ENCODE results near the gene TUBA4B. TPM values are rescaled to one million over a fixed set of nuclear protein-coding genes. Genes with fewer than 3 reads are reported as not detected.

Gene TUBA4B
- total RNA-seq, 1 donor from 2014 or later, result not detected

- Histone ChIP-seq H3K9me3 (ENCODE audit: control insufficient read depth in 3 of 3, low read length in 3 of 3) (no peaks in the 10 kb centered on the region), H3K4me3 (ENCODE audit: low read length in 3 of 3) (peak overlapping the region in 1 of 3 donors; percentile 2), H3K9ac (ENCODE audit: low read depth in 1 of 3, low read length in 3 of 3) (peak overlapping the region in 1 of 3 donors; percentile 51), H3K36me3 (ENCODE audit: control insufficient read depth in 3 of 3, insufficient read depth in 3 of 3, low read length in 3 of 3) (peaks cover 40 to 48% (median 46%) of the 10 kb centered on the region in 3 donors), H3K27ac (ENCODE audit: low read depth, low read length) (peak overlapping the region; percentile 34), H3K4me1 (ENCODE audit: control insufficient read depth in 3 of 3, insufficient read depth in 3 of 3, low read length in 3 of 3) (peaks cover 72 to 86% (median 75%) of the 10 kb centered on the region in 3 donors), H3K27me3 (ENCODE audit: control insufficient read depth in 3 of 3, insufficient read depth in 3 of 3, low read length in 3 of 3) (no peaks in the 10 kb centered on the region)
These were observed 5.1 kb upstream of the TUBA4B start for GRCh38 chr2:219247678-219248642.

GRCh38 chr2:219248845-219249202 is 4.2 kb upstream of the TUBA4B start:
- Histone ChIP-seq H3K9ac (ENCODE audit: low read depth in 1 of 3, low read length in 3 of 3) (peak overlapping the region; percentile 44 to 96 (median 63)), H3K27me3 (ENCODE audit: control insufficient read depth in 3 of 3, insufficient read depth in 3 of 3, low read length in 3 of 3) (no peaks in the 10 kb centered on the region), H3K36me3 (ENCODE audit: control insufficient read depth in 3 of 3, insufficient read depth in 3 of 3, low read length in 3 of 3) (peaks cover 40 to 48% (median 46%) of the 10 kb centered on the region in 3 donors), H3K4me1 (ENCODE audit: control insufficient read depth in 3 of 3, insufficient read depth in 3 of 3, low read length in 3 of 3) (peaks cover 72 to 95% (median 77%) of the 10 kb centered on the region in 3 donors), H3K9me3 (ENCODE audit: control insufficient read depth in 3 of 3, low read length in 3 of 3) (no peaks in the 10 kb centered on the region), H3K4me3 (ENCODE audit: low read length in 3 of 3) (peak overlapping the region; percentile 17 to 92 (median 91)), H3K27ac (ENCODE audit: low read depth, low read length) (peak overlapping the region; percentile 71)

DNA sequence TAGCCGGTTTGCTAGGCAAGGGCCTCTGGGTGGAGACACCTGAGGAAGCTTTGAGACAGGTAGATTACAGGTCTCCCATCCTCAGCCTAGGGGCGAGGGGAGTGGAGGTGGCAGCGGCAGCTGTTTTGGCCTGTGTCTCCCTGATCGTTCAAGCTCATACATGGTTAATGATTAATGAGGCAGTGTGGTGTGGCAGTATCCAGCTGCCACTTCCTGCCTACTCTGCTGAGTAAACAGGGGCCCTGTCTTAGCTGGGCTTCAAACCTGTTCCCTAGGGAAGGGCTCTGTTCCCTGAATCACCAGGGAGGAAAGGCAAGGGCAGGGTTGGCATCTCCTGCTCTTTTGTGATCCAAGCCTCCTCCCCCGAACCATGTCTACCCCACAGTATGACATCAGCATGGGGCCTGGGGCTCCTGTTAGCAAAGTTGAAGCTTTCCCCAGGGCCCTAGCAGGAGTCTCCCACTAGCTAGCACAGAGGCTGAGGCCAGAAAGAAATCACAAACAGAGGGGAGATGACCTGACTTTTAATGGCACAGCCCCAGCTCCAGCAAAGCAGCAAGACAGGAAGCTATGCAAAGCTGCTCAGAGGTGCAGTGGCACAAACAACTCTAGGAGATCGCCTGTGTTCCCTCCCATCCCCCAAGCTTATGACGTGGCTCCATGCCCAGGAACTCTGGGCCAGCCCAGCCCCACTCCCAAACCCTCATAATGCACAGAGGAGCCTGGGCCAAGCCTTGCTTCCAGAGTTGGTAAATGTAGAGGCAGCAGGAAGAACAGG is 3.7 kb upstream of the TUBA4B start:
- Histone ChIP-seq H3K27ac (ENCODE audit: low read depth, low read length) (peak overlapping the region; percentile 71), H3K4me1 (ENCODE audit: control insufficient read depth in 3 of 3, insufficient read depth in 3 of 3, low read length in 3 of 3) (peaks cover 77 to 99% (median 81%) of the 10 kb centered on the region in 3 donors), H3K27me3 (ENCODE audit: control insufficient read depth in 3 of 3, insufficient read depth in 3 of 3, low read length in 3 of 3) (peaks cover 0 to 2% (median 0%) of the 10 kb centered on the region in 3 donors), H3K36me3 (ENCODE audit: control insufficient read depth in 3 of 3, insufficient read depth in 3 of 3, low read length in 3 of 3) (peaks cover 40 to 48% (median 46%) of the 10 kb centered on the region in 3 donors), H3K9me3 (ENCODE audit: control insufficient read depth in 3 of 3, low read length in 3 of 3) (no peaks in the 10 kb centered on the region), H3K9ac (ENCODE audit: low read depth in 1 of 3, low read length in 3 of 3) (peak overlapping the region; percentile 44 to 96 (median 63)), H3K4me3 (ENCODE audit: low read length in 3 of 3) (peak overlapping the region; percentile 17 to 92 (median 91))

GRCh38 chr2:219250049-219250781 is 2.8 kb upstream of the TUBA4B start:
- Histone ChIP-seq H3K27me3 (ENCODE audit: control insufficient read depth in 3 of 3, insufficient read depth in 3 of 3, low read length in 3 of 3) (peaks cover 0 to 4% (median 4%) of the 10 kb centered on the region in 3 donors), H3K4me1 (ENCODE audit: control insufficient read depth in 3 of 3, insufficient read depth in 3 of 3, low read length in 3 of 3) (peaks cover 74 to 97% (median 78%) of the 10 kb centered on the region in 3 donors), H3K9me3 (ENCODE audit: control insufficient read depth in 3 of 3, low read length in 3 of 3) (no peaks in the 10 kb centered on the region), H3K27ac (ENCODE audit: low read depth, low read length) (peak overlapping the region; percentile 71), H3K9ac (ENCODE audit: low read depth in 1 of 3, low read length in 3 of 3) (peak overlapping the region; percentile 44 to 96 (median 63)), H3K36me3 (ENCODE audit: control insufficient read depth in 3 of 3, insufficient read depth in 3 of 3, low read length in 3 of 3) (peaks cover 40 to 48% (median 46%) of the 10 kb centered on the region in 3 donors), H3K4me3 (ENCODE audit: low read length in 3 of 3) (peak overlapping the region; percentile 17 to 92 (median 91))

DNA sequence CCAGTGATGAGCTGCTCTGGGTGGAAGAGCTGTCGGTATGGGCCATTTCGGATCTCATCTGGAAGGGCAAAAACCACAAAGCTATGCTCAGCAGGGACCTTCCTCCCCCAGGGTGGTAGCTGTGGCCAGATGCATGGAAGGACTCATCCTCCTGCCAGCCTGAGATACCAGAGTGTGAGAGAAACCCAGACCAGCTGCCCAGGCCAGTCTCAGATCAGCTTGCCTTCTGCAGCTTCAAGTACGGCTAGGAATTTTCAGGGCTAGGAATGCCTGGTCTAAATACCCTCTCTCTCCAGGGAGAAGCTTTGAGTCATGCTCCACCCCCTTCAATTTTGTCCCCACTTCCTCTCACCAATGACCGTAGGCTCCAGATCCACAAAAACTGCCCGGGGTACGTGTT is 1.4 kb upstream of the TUBA4B start:
- no peaks in the 10 kb centered on the region for H3K9me3 ChIP-seq (ENCODE audit: control insufficient read depth in 3 of 3, low read length in 3 of 3)
- peaks cover 40 to 48% (median 46%) of the 10 kb centered on the region in 3 donors for H3K36me3 ChIP-seq (ENCODE audit: control insufficient read depth in 3 of 3, insufficient read depth in 3 of 3, low read length in 3 of 3)
- peak overlapping the region; percentile 83 to 92 (median 91) for H3K4me3 ChIP-seq (ENCODE audit: low read length in 3 of 3)
- peak overlapping the region; percentile 96 for H3K27ac ChIP-seq (ENCODE audit: low read depth, low read length)
- peak overlapping the region; percentile 64 to 96 (median 79) for H3K9ac ChIP-seq (ENCODE audit: low read depth in 1 of 3, low read length in 3 of 3)
- peaks cover 0 to 4% (median 4%) of the 10 kb centered on the region in 3 donors for H3K27me3 ChIP-seq (ENCODE audit: control insufficient read depth in 3 of 3, insufficient read depth in 3 of 3, low read length in 3 of 3)
- peaks cover 65 to 84% (median 70%) of the 10 kb centered on the region in 3 donors for H3K4me1 ChIP-seq (ENCODE audit: control insufficient read depth in 3 of 3, insufficient read depth in 3 of 3, low read length in 3 of 3)

GRCh38 chr2:219252084-219252483 is 959 bp upstream of the TUBA4B start:
- Histone ChIP-seq H3K9ac (ENCODE audit: low read depth in 1 of 3, low read length in 3 of 3) (peak overlapping the region; percentile 79 to 96 (median 84)), H3K27ac (ENCODE audit: low read depth, low read length) (peak overlapping the region; percentile 96), H3K9me3 (ENCODE audit: control insufficient read depth in 3 of 3, low read length in 3 of 3) (no peaks in the 10 kb centered on the region), H3K27me3 (ENCODE audit: control insufficient read depth in 3 of 3, insufficient read depth in 3 of 3, low read length in 3 of 3) (peaks cover 0 to 4% (median 4%) of the 10 kb centered on the region in 3 donors), H3K36me3 (ENCODE audit: control insufficient read depth in 3 of 3, insufficient read depth in 3 of 3, low read length in 3 of 3) (peaks cover 40 to 48% (median 46%) of the 10 kb centered on the region in 3 donors), H3K4me3 (ENCODE audit: low read length in 3 of 3) (peak overlapping the region; percentile 83 to 92 (median 91)), H3K4me1 (ENCODE audit: control insufficient read depth in 3 of 3, insufficient read depth in 3 of 3, low read length in 3 of 3) (peaks cover 65 to 79% (median 66%) of the 10 kb centered on the region in 3 donors)

DNA sequence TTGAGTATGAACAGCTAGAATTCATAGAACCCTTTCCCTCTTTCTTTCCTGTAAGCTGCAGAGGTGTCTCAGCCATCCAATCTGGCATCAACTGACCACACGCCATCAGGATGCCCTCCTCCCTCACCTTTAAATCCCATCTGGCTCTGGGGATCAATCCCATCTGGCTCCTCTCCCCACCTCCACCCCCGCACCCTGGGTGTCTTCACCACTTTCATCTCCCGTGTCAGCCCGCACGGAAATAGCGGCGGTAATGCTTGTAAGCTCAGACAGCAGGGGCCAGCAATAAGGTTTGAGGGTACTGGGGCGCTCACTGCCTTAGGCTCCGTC is 508 bp upstream of the TUBA4B start:
- Histone ChIP-seq H3K27ac (ENCODE audit: low read depth, low read length) (peak overlapping the region; percentile 96), H3K36me3 (ENCODE audit: control insufficient read depth in 3 of 3, insufficient read depth in 3 of 3, low read length in 3 of 3) (peaks cover 39 to 45% (median 44%) of the 10 kb centered on the region in 3 donors), H3K9ac (ENCODE audit: low read depth in 1 of 3, low read length in 3 of 3) (peak overlapping the region; percentile 79 to 96 (median 84)), H3K9me3 (ENCODE audit: control insufficient read depth in 3 of 3, low read length in 3 of 3) (no peaks in the 10 kb centered on the region), H3K27me3 (ENCODE audit: control insufficient read depth in 3 of 3, insufficient read depth in 3 of 3, low read length in 3 of 3) (peaks cover 0 to 4% (median 4%) of the 10 kb centered on the region in 3 donors), H3K4me3 (ENCODE audit: low read length in 3 of 3) (peak overlapping the region; percentile 83 to 92 (median 91)), H3K4me1 (ENCODE audit: control insufficient read depth in 3 of 3, insufficient read depth in 3 of 3, low read length in 3 of 3) (peaks cover 60 to 75% (median 61%) of the 10 kb centered on the region in 3 donors)

GRCh38 chr2:219253753-219254589 is 928 bp downstream of the TUBA4B start, which contains the start of gene TUBA4A:
Gene TUBA4A, minus strand, starts transcription at chr2:219253918. Its CDS starts 60 bp downstream, at chr2:219253858.
- H3K4me3 ChIP-seq (ENCODE audit: low read length in 3 of 3), result peak within 1 kb of the TSS; percentile 83 to 92 (median 91)
- peak within 1 kb of the TSS; percentile 96 for H3K27ac ChIP-seq (ENCODE audit: low read depth, low read length)
- peaks cover 46 to 60% (median 48%) of the 10 kb centered on the region in 3 donors for H3K4me1 ChIP-seq (ENCODE audit: control insufficient read depth in 3 of 3, insufficient read depth in 3 of 3, low read length in 3 of 3)
- H3K9me3 ChIP-seq (ENCODE audit: control insufficient read depth in 3 of 3, low read length in 3 of 3), result no peaks in the 10 kb centered on the region
- H3K27me3 ChIP-seq (ENCODE audit: control insufficient read depth in 3 of 3, insufficient read depth in 3 of 3, low read length in 3 of 3), result peaks cover 0 to 8% (median 4%) of the 10 kb centered on the region in 3 donors
- peaks cover 29 to 31% (median 30%) of the 10 kb centered on the region in 3 donors for H3K36me3 ChIP-seq (ENCODE audit: control insufficient read depth in 3 of 3, insufficient read depth in 3 of 3, low read length in 3 of 3)
- H3K9ac ChIP-seq (ENCODE audit: low read depth in 1 of 3, low read length in 3 of 3), result peak within 1 kb of the TSS; percentile 79 to 96 (median 92)
